Cerebellar cortex (tissue), 1 donor: Measurements from ENCODE around the gene TRIM38.
"Not testable (repeated sequence)": the region's sequence is repeated elsewhere in the genome, so short reads cannot be mapped to it uniquely, and the experiment has no call there.

ENCODE experiments used
- DNase-seq: peaks from one replicate; pipeline ENCODE4 v3.0.0-alpha.2; 2015; ENCODE audit warnings: low spot score

TRIM38 gene

GRCh38 chr6:25942561-25943147 lies 19.9 kb upstream of the TRIM38 start:
- peak; percentile 30 for DNase-seq

- no peak for DNase-seq
Observed at GRCh38 chr6:25943887-25944286, 18.7 kb upstream of the TRIM38 start.

GRCh38 chr6:25944688-25945574 lies 17.7 kb upstream of the TRIM38 start:
- no peak for DNase-seq

GRCh38 chr6:25945738-25946137 lies 16.9 kb upstream of the TRIM38 start:
- DNase-seq = not testable (repeated sequence)

- no peak for DNase-seq
Observed at GRCh38 chr6:25946631-25947030, 16.0 kb upstream of the TRIM38 start.

GRCh38 chr6:25947492-25947891 lies 15.1 kb upstream of the TRIM38 start:
- DNase-seq = not testable (repeated sequence)

- no peak for DNase-seq
Observed at GRCh38 chr6:25949695-25950094, 12.9 kb upstream of the TRIM38 start.

- DNase-seq = no peak
Observed at GRCh38 chr6:25950297-25950696, 12.3 kb upstream of the TRIM38 start.

GRCh38 chr6:25951296-25952032 lies 11.1 kb upstream of the TRIM38 start:
- DNase-seq = no peak

GRCh38 chr6:25952535-25952934 lies 10.1 kb upstream of the TRIM38 start:
- DNase-seq = no peak

GRCh38 chr6:25953733-25954132 lies 8.9 kb upstream of the TRIM38 start:
- DNase-seq = no peak

- DNase-seq = no peak
Observed at GRCh38 chr6:25954756-25955155, 7.8 kb upstream of the TRIM38 start.

GRCh38 chr6:25956226-25956625 lies 6.4 kb upstream of the TRIM38 start:
- no peak for DNase-seq

GRCh38 chr6:25958700-25959162 lies 3.9 kb upstream of the TRIM38 start:
- no peak for DNase-seq

- DNase-seq = no peak
Observed at GRCh38 chr6:25959890-25960536, 2.6 kb upstream of the TRIM38 start.

- no peak for DNase-seq
Observed at GRCh38 chr6:25960734-25961133, 1.9 kb upstream of the TRIM38 start.

GRCh38 chr6:25961619-25962148 lies 918 bp upstream of the TRIM38 start:
- no peak for DNase-seq

- no peak for DNase-seq
Observed at GRCh38 chr6:25963426-25964123, 973 bp downstream of the TRIM38 start.

GRCh38 chr6:25965058-25965457 lies 2.5 kb downstream of the TRIM38 start:
- no peak for DNase-seq

- no peak for DNase-seq
Observed at GRCh38 chr6:25966711-25967110, 4.1 kb downstream of the TRIM38 start.

GRCh38 chr6:25968769-25969168 lies 6.2 kb downstream of the TRIM38 start:
- no peak for DNase-seq
